GM19463 (cell line): Measurements from ENCODE around the gene DIPK1C.

Experiments used
- ATAC-seq: cut with Tn5 transposase; IDR thresholded peaks from one replicate; pipeline ENCODE4 v1.9.1; 2021; ENCODE audit warnings: mild to moderate bottlenecking, moderate library complexity; ENCODE audit not compliant: unreplicated experiment

The DIPK1C gene

GRCh38 chr18:74453642-74454198, 3.4 kb downstream of the DIPK1C start:
- ATAC-seq = no peak

GRCh38 chr18:74453016-74453566, 4.0 kb downstream of the DIPK1C start:
- no peak for ATAC-seq

- no peak for ATAC-seq
These were observed 6.0 kb downstream of the DIPK1C start for GRCh38 chr18:74451148-74451547.

- ATAC-seq = no peak
These were observed 6.5 kb downstream of the DIPK1C start for GRCh38 chr18:74450626-74451025.

- no peak for ATAC-seq
These were observed 9.5 kb downstream of the DIPK1C start for GRCh38 chr18:74447404-74448152.

- ATAC-seq = no peak
These were observed 10.3 kb downstream of the DIPK1C start for GRCh38 chr18:74446631-74447403.

- no peak for ATAC-seq
These were observed 10.9 kb downstream of the DIPK1C start for GRCh38 chr18:74446178-74446577.

- ATAC-seq = no peak
These were observed 11.5 kb downstream of the DIPK1C start for GRCh38 chr18:74445585-74445984.

GRCh38 chr18:74444104-74444503, 13.0 kb downstream of the DIPK1C start:
- no peak for ATAC-seq

GRCh38 chr18:74440808-74441427, 16.2 kb downstream of the DIPK1C start:
- ATAC-seq = no peak

- no peak for ATAC-seq
These were observed 19.0 kb downstream of the DIPK1C start for GRCh38 chr18:74438091-74438490.

GRCh38 chr18:74436158-74436769, 20.8 kb downstream of the DIPK1C start:
- no peak for ATAC-seq

GRCh38 chr18:74435740-74436139, 21.4 kb downstream of the DIPK1C start:
- no peak for ATAC-seq

- no peak for ATAC-seq
These were observed 22.6 kb downstream of the DIPK1C start for GRCh38 chr18:74434466-74434865.

GRCh38 chr18:74430806-74431571, 26.1 kb downstream of the DIPK1C start:
- ATAC-seq = no peak

GRCh38 chr18:74430231-74430630, 26.9 kb downstream of the DIPK1C start:
- ATAC-seq = no peak

GRCh38 chr18:74429096-74429495, 28.0 kb downstream of the DIPK1C start:
- ATAC-seq = no peak

- ATAC-seq = no peak
These were observed 29.5 kb downstream of the DIPK1C start for GRCh38 chr18:74427442-74428112.

GRCh38 chr18:74425876-74426275, 31.2 kb downstream of the DIPK1C start:
- ATAC-seq = no peak
